HG02642 (cell line): Measurements from ENCODE around the gene TMEM138.

Experiments
- ATAC-seq: cut with Tn5 transposase; IDR thresholded peaks from one replicate; pipeline ENCODE4 v1.9.1; 2021; ENCODE audit warnings: mild to moderate bottlenecking; ENCODE audit not compliant: unreplicated experiment, poor library complexity

Gene TMEM138

GRCh38 chr11:61361741-61362541, at the start of gene TMEM138, which contains the start of gene CYB561A3:
Gene TMEM138 (plus strand): TSS chr11:61362374. CDS start chr11:61364391, 2,017 bp downstream.
Gene CYB561A3 (minus strand): TSS chr11:61361882. CDS start chr11:61356713, 5,169 bp downstream.
- ATAC-seq, result peak; percentile 88

GRCh38 chr11:61315260-61315659, 46.9 kb upstream of the TMEM138 start:
- no peak for ATAC-seq

- ATAC-seq, result no peak
These were observed 36.3 kb upstream of the TMEM138 start for GRCh38 chr11:61325649-61326414.

GRCh38 chr11:61327669-61328071, 34.5 kb upstream of the TMEM138 start:
- no peak for ATAC-seq

- ATAC-seq, result no peak
These were observed 33.8 kb upstream of the TMEM138 start for GRCh38 chr11:61328351-61328750.

- ATAC-seq, result no peak
These were observed 32.3 kb upstream of the TMEM138 start for GRCh38 chr11:61329871-61330270.

- ATAC-seq, result no peak
These were observed 30.5 kb upstream of the TMEM138 start for GRCh38 chr11:61331651-61332050.

GRCh38 chr11:61332281-61332796, 29.8 kb upstream of the TMEM138 start:
- ATAC-seq, result no peak

GRCh38 chr11:61332797-61333549, 29.2 kb upstream of the TMEM138 start, which contains the start of the genes DDB1 and TKFC:
Gene DDB1 (minus strand): TSS chr11:61333105. CDS start chr11:61332968, 137 bp downstream.
Gene TKFC (plus strand): TSS chr11:61333228. CDS start chr11:61334729, 1,501 bp downstream.
- peak; percentile 93 for ATAC-seq

GRCh38 chr11:61333550-61334433, 28.4 kb upstream of the TMEM138 start:
- ATAC-seq, result no peak

- no peak for ATAC-seq
These were observed 27.5 kb upstream of the TMEM138 start for GRCh38 chr11:61334434-61335354.

GRCh38 chr11:61335355-61335710, 26.8 kb upstream of the TMEM138 start:
- ATAC-seq, result no peak

GRCh38 chr11:61336171-61336935, 25.8 kb upstream of the TMEM138 start:
- peak; percentile 51 for ATAC-seq

- no peak for ATAC-seq
These were observed 24.3 kb upstream of the TMEM138 start for GRCh38 chr11:61337706-61338470.

GRCh38 chr11:61338783-61339489, 23.2 kb upstream of the TMEM138 start:
- ATAC-seq, result no peak

- no peak for ATAC-seq
These were observed 22.7 kb upstream of the TMEM138 start for GRCh38 chr11:61339490-61339878.
